ENCODE measurements around the gene NACC2.

The NACC2 gene

DNA sequence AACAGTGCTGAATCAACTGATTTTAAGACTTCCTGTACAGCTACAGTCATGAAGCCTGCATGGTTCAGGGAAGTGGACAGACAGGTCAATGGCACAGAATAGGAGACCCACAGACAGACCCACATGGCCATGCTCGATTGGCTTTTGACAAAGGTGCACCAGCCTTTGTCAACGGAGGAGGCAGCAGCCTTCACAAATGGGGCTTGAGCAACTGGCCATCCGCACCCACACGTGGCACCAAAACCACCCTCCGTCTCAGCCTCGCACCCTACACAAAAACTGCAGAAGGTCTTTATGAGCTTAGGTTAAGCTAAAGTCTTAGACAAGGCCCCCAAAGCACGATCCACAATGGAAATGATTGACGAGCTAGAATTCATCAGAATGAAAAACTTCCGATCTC, 74.4 kb downstream of the NACC2 start:
- TF ChIP-seq EZH2 (optimal IDR thresholded peaks at IDR 0.05; ENCODE audit: low read depth, low read length), result no peak
- TF ChIP-seq, protein P1, sequence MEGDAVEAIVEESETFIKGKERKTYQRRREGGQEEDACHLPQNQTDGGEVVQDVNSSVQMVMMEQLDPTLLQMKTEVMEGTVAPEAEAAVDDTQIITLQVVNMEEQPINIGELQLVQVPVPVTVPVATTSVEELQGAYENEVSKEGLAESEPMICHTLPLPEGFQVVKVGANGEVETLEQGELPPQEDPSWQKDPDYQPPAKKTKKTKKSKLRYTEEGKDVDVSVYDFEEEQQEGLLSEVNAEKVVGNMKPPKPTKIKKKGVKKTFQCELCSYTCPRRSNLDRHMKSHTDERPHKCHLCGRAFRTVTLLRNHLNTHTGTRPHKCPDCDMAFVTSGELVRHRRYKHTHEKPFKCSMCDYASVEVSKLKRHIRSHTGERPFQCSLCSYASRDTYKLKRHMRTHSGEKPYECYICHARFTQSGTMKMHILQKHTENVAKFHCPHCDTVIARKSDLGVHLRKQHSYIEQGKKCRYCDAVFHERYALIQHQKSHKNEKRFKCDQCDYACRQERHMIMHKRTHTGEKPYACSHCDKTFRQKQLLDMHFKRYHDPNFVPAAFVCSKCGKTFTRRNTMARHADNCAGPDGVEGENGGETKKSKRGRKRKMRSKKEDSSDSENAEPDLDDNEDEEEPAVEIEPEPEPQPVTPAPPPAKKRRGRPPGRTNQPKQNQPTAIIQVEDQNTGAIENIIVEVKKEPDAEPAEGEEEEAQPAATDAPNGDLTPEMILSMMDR (IDR thresholded peaks at IDR 0.05; ENCODE audit: low read length), result no peak
- no peak for TF ChIP-seq EZH2phosphoT487 (IDR thresholded peaks at IDR 0.05; ENCODE audit: low read length)
- no peak overlapping the region for H3K27ac ChIP-seq (ENCODE audit: low read length)
- no peaks in the 10 kb centered on the region for H3K9me3 ChIP-seq (replicated peaks; ENCODE audit: insufficient read depth, low read length)
- H3K4me3 ChIP-seq (ENCODE audit: low read length), result no peak overlapping the region
- no peak for DNase-seq
- H3K4me1 ChIP-seq (ENCODE audit: low read length), result no peaks in the 10 kb centered on the region
- H4K20me1 ChIP-seq (ENCODE audit: insufficient read depth, low read length), result no peaks in the 10 kb centered on the region
- no peak overlapping the region for H2AFZ ChIP-seq (ENCODE audit: low read length)
- no peaks in the 10 kb centered on the region for H3K9me2 ChIP-seq (replicated peaks; ENCODE audit: insufficient read depth, low read length)
- no peak overlapping the region for H3K9ac ChIP-seq (ENCODE audit: low read length)
- H3F3A ChIP-seq (ENCODE audit: insufficient read depth, low read length), result no peaks in the 10 kb centered on the region
- H3K4me2 ChIP-seq (ENCODE audit: low read depth, low read length), result no peak overlapping the region
- H3K79me2 ChIP-seq (ENCODE audit: low read length), result no peaks in the 10 kb centered on the region
- no peaks in the 10 kb centered on the region for H3K36me3 ChIP-seq (replicated peaks; ENCODE audit: insufficient read depth, low read length)
- H3K27me3 ChIP-seq (replicated peaks; ENCODE audit: insufficient read depth, low read length), result peaks cover 96% of the 10 kb centered on the region

DNA sequence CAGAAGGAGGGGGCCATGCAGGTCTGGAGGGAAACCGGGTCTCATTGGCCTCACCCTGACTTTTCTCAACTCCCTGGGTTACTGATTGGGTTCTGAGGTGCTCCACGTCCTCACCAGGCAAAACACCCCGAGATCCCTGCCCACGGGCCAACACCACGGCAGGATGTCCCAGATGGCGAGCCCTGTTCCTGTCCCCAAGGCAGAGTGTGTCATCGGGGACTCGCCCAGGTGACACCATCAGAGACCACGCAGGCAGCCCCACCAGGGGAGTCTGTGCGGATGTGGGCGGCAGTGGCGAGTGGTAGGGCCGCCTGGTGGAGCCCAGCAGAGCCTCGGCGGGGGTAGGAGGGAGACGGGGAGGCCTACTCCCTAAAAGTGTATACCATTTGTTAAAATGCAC, 74.9 kb downstream of the NACC2 start:
- Histone ChIP-seq H3K4me3 (ENCODE audit: low read length) (no peak overlapping the region), H3K4me2 (ENCODE audit: low read depth, low read length) (no peak overlapping the region), H3K27ac (ENCODE audit: low read length) (no peak overlapping the region), H3K9me2 (replicated peaks; ENCODE audit: insufficient read depth, low read length) (no peaks in the 10 kb centered on the region), H3K9me3 (replicated peaks; ENCODE audit: insufficient read depth, low read length) (no peaks in the 10 kb centered on the region), H2AFZ (ENCODE audit: low read length) (no peak overlapping the region), H3F3A (ENCODE audit: insufficient read depth, low read length) (no peaks in the 10 kb centered on the region), H4K20me1 (ENCODE audit: insufficient read depth, low read length) (no peaks in the 10 kb centered on the region), H3K27me3 (replicated peaks; ENCODE audit: insufficient read depth, low read length) (peaks cover 96% of the 10 kb centered on the region), H3K4me1 (ENCODE audit: low read length) (no peaks in the 10 kb centered on the region), H3K9ac (ENCODE audit: low read length) (no peak overlapping the region), H3K79me2 (ENCODE audit: low read length) (no peaks in the 10 kb centered on the region), H3K36me3 (replicated peaks; ENCODE audit: insufficient read depth, low read length) (no peaks in the 10 kb centered on the region)
- TF ChIP-seq EZH2phosphoT487 (IDR thresholded peaks at IDR 0.05; ENCODE audit: low read length), result no peak
- TF ChIP-seq EZH2 (optimal IDR thresholded peaks at IDR 0.05; ENCODE audit: low read depth, low read length), result no peak
- TF ChIP-seq, protein P1 (IDR thresholded peaks at IDR 0.05; ENCODE audit: low read length), result no peak
- no peak for DNase-seq

DNA sequence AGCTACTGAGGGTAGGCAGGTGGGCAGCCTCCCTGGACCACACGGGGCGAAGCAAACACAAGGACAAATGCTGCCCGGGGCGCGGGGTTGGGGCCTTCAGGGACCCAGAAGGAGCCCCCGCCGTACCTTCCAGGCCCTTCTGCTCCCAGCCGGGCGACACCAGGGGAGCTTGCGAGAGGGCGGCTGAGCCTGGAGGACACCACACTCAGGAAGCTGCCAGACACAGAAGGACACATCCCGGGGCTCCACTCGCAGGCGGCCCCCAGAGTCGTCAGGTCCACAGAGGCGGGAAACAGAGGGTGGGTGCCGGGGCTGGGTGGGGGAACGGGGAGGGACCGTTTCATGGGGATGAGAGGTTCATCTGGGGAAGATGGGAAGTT, 75.4 kb downstream of the NACC2 start:
- H3K9me2 ChIP-seq (replicated peaks; ENCODE audit: insufficient read depth, low read length), result no peaks in the 10 kb centered on the region
- no peak overlapping the region for H3K9ac ChIP-seq (ENCODE audit: low read length)
- no peak overlapping the region for H2AFZ ChIP-seq (ENCODE audit: low read length)
- H4K20me1 ChIP-seq (ENCODE audit: insufficient read depth, low read length), result no peaks in the 10 kb centered on the region
- no peak overlapping the region for H3K4me2 ChIP-seq (ENCODE audit: low read depth, low read length)
- DNase-seq, result no peak
- H3K79me2 ChIP-seq (ENCODE audit: low read length), result no peaks in the 10 kb centered on the region
- H3F3A ChIP-seq (ENCODE audit: insufficient read depth, low read length), result no peaks in the 10 kb centered on the region
- H3K9me3 ChIP-seq (replicated peaks; ENCODE audit: insufficient read depth, low read length), result no peaks in the 10 kb centered on the region
- H3K36me3 ChIP-seq (replicated peaks; ENCODE audit: insufficient read depth, low read length), result no peaks in the 10 kb centered on the region
- no peaks in the 10 kb centered on the region for H3K4me1 ChIP-seq (ENCODE audit: low read length)
- TF ChIP-seq EZH2 (optimal IDR thresholded peaks at IDR 0.05; ENCODE audit: low read depth, low read length), result no peak
- TF ChIP-seq EZH2phosphoT487 (IDR thresholded peaks at IDR 0.05; ENCODE audit: low read length), result no peak
- TF ChIP-seq, protein P1 (IDR thresholded peaks at IDR 0.05; ENCODE audit: low read length), result no peak
- no peak overlapping the region for H3K27ac ChIP-seq (ENCODE audit: low read length)
- H3K27me3 ChIP-seq (replicated peaks; ENCODE audit: insufficient read depth, low read length), result peaks cover 96% of the 10 kb centered on the region
- H3K4me3 ChIP-seq (ENCODE audit: low read length), result no peak overlapping the region

Data from MM.1S (cell line).